Heart right ventricle (tissue), 16 donors: ENCODE data around the gene S100Z. TPM values are rescaled to one million over a fixed set of nuclear protein-coding genes. Genes with fewer than 3 reads are reported as not detected.
A peak's percentile ranks its signal among the peaks of the same experiment; 100 is the strongest.

Experiments
- ATAC-seq, 8 donors: fragments of 200-7000 bp; cut with Tn5 transposase; one replicate each; pipeline ENCODE4 v1.9.1; 2020; ENCODE audit warnings: mild to moderate bottlenecking in 8 of 8, moderate library complexity in 8 of 8, moderate number of reproducible peaks in 1 of 8
- DNase-seq, 2 donors: peaks; one replicate each; pipeline ENCODE4 v3.0.0-alpha.2; 2020
- H3K27ac ChIP-seq, 10 donors: fragments of 200-600 bp; sonication (generic) in 2 of 10; one replicate each; pipeline versions ENCODE4 v1.5.0 to v1.8.0; 2020 to 2022; ENCODE audit warnings: mild to moderate bottlenecking in 3 of 10
- H3K27me3 ChIP-seq, 7 donors: fragments of 200-600 bp; one replicate each; pipeline ENCODE4 v1.8.0; 2021 to 2022; ENCODE audit warnings: mild to moderate bottlenecking in 2 of 7
- H3K36me3 ChIP-seq, 9 donors: fragments of 200-600 bp; sonication (generic) in 1 of 9; one replicate each; pipeline versions ENCODE4 v1.5.0 to v1.8.0; 2020 to 2022; ENCODE audit warnings: mild to moderate bottlenecking in 2 of 9
- H3K4me1 ChIP-seq, 9 donors: fragments of 200-600 bp; sonication (generic) in 1 of 9; one replicate each; pipeline versions ENCODE4 v1.5.0 to v1.8.0; 2020 to 2022; ENCODE audit warnings: mild to moderate bottlenecking in 4 of 9
- H3K4me3 ChIP-seq, 10 donors: fragments of 200-600 bp; sonication (generic) in 2 of 10; one replicate each; pipeline versions ENCODE4 v1.5.0 to v1.8.0; 2020 to 2022; ENCODE audit warnings: mild to moderate bottlenecking in 7 of 10, moderate library complexity in 2 of 10
- H3K9me3 ChIP-seq, 11 donors: fragments of 200-600 bp in 10 of 11; sonication (generic) in 2 of 11; one replicate each; pipeline versions ENCODE4 v1.5.0 to v1.8.0; 2013 to 2022; ENCODE audit warnings: mild to moderate bottlenecking in 2 of 11, control low read depth in 1 of 11, moderate library complexity in 1 of 11
- CTCF ChIP-seq, 9 donors: fragments of 200-600 bp; sonication (generic) in 2 of 9; IDR thresholded peaks; one replicate each; pipeline versions ENCODE4 v1.5.0 to v1.8.0; 2021 to 2022; ENCODE audit warnings: antibody characterized with exemption in 9 of 9, mild to moderate bottlenecking in 5 of 9, moderate library complexity in 1 of 9
- WGBS, 2 donors: extraction: QIAGEN DNeasy Blood & Tissue Kit; methylation state at CpG; one replicate each; pipeline ENCODE4 v1.1.7; 2013; ENCODE audit warnings: inconsistent platforms in 1 of 2; 5-methylcytosine and 5-hydroxymethylcytosine counted together
- intact Hi-C, 10 donors: fragments of 100-400 bp; cut with DNase I; formaldehyde crosslinking; loops; one replicate each; pipeline versions ENCODE4 v1.11.1 to v1.14.2; 2022
- polyA plus RNA-seq, 2 donors: library from polyadenylated mRNA; stranded (reverse); fragments of 200-250 nt; gene quantifications; one replicate each; pipeline ENCODE4 v1.2.3, GENCODE V29; 2013
- total RNA-seq, 10 donors: library from RNA; stranded (reverse); fragmentation: NEBNext Ultra II Directional in 3 of 10; extraction: Animal tissue kit (Norgen Biotek cat#: 25700) in 3 of 10; gene quantifications; one replicate each; pipeline versions ENCODE4 v1.2.1 to v1.2.4, GENCODE V29; 2021 to 2023
- donor health status: Arrhythmogenic right ventricular cardiomyopathy.
- donor health status: ischemic (EF 13 %, LVEDD 7.1; RV severe dilation, severe dysfunction).
- donor health status: healthy with polysubstance abuse.
- donor health status: DM: no; HTN: yes; CAD: no.
- donor health status: DM: no; HTN: no; CAD: no.
- donor health status: ischemic (EF 25% LVEDD 6.9; RV normal size, moderate dysfunction).
- donor health status: ischemic (EF 25% LVEDD 5.7; RV mildly dilated, moderate dysfunction).
- donor health status: healthy.
- donor health status: DM: yes; HTN: yes; CAD: no.
- donor health status: Ischemic cardiomyopathy.
- donor health status: ischemic (EF 35%, LVEDD 5.7; RV mildly dilated, moderate dysfunction).
- donor health status: nonischemic (EF 11% LVEDD 7.7; RV severe dilation, severe dysfunction).
- donor health status: DM: yes; HTN: yes; CAD: no.
- donor health status: PGD.
- donor health status: ischemic (EF 29% LVEDD 5.4; RV normal size, mild dysfunction).
- donor health status: nonischemic (EF 23%, LVEDD 6.1; RV moderate dilation, normal function).

Gene S100Z
- total and polyA plus RNA-seq, 12 donors, result 0.03 to 0.22 TPM; not detected in 10

- no peaks in the 10 kb centered on the region for H3K27me3 ChIP-seq
- WGBS, 2 donors, result 66 to 69% methylated on average over 8 of the region's 8 CpGs
- intact Hi-C loops, result loop anchor here in 9 of 10 donors (1.0 to 10.0 kb wide), 10 partner anchors 84 to 627 kb away; partner anchors contain the start of genes WDR41 (in 4 of the 9), AGGF1 (in 1 of the 9), CRHBP (in 1 of the 9) and ZBED3 (in 1 of the 9)
- peak overlapping the region in 4 of 10 donors; percentile 23 to 60 (median 46) for H3K27ac ChIP-seq
- no peaks in the 10 kb centered on the region for H3K36me3 ChIP-seq
- H3K9me3 ChIP-seq, result no peaks in the 10 kb centered on the region
- peak; percentile 43 to 75 for DNase-seq
- peaks cover 0 to 9% (median 0%) of the 10 kb centered on the region in 9 donors for H3K4me1 ChIP-seq
- no peak overlapping the region for H3K4me3 ChIP-seq
- peak; percentile 55 to 92 (median 84) for TF ChIP-seq CTCF (IDR thresholded peaks at IDR 0.05)
- peak; percentile 74 to 93 (median 84) for ATAC-seq
Measured at GRCh38 chr5:76867827-76868693, 18.2 kb downstream of the S100Z start.

- H3K27me3 ChIP-seq, result no peaks in the 10 kb centered on the region
- intact Hi-C loops, result loop anchor here in 3 of 10 donors (5.0 to 10.0 kb wide), 3 partner anchors 142 to 625 kb away; partner anchors contain the start of gene WDR41 (in 1 of the 3)
Measured at GRCh38 chr5:76870046-76870445, 20.2 kb downstream of the S100Z start.

GRCh38 chr5:76874088-76874581 is 24.3 kb downstream of the S100Z start:
- Histone ChIP-seq H3K36me3 (no peaks in the 10 kb centered on the region), H3K4me1 (peaks cover 0 to 12% (median 6%) of the 10 kb centered on the region in 9 donors), H3K27ac (no peak overlapping the region), H3K9me3 (no peaks in the 10 kb centered on the region), H3K4me3 (no peak overlapping the region), H3K27me3 (no peaks in the 10 kb centered on the region)
- DNase-seq (no peak), ATAC-seq (no peak)
- TF ChIP-seq CTCF (IDR thresholded peaks at IDR 0.05), result no peak
- intact Hi-C loops, result loop anchor here in 3 of 10 donors (5.0 to 10.0 kb wide), 3 partner anchors 138 to 621 kb away; partner anchors contain the start of gene WDR41 (in 1 of the 3)
- WGBS, 2 donors, result 21 to 32% methylated on average over 3 of the region's 3 CpGs

More at GRCh38 chr5:76870046-76870445, 20.2 kb downstream of the S100Z start:
- Histone ChIP-seq H3K4me3 (no peak overlapping the region), H3K36me3 (no peaks in the 10 kb centered on the region), H3K27ac (no peak overlapping the region), H3K4me1 (peaks cover 0 to 20% (median 6%) of the 10 kb centered on the region in 9 donors), H3K9me3 (no peaks in the 10 kb centered on the region)
- no peak for TF ChIP-seq CTCF (IDR thresholded peaks at IDR 0.05)
- WGBS, 2 donors, result 84% methylated on average over 6 of the region's 6 CpGs
- DNase-seq (no peak), ATAC-seq (no peak)

GRCh38 chr5:76888733-76889300 is 39.0 kb downstream of the S100Z start:
- H3K27ac ChIP-seq, result no peak overlapping the region
- intact Hi-C loops, result no loop called here
- no peaks in the 10 kb centered on the region for H3K27me3 ChIP-seq
- 82 to 83% methylated on average over 10 of the region's 10 CpGs for WGBS, 2 donors
- ATAC-seq, result no peak
- H3K36me3 ChIP-seq, result no peaks in the 10 kb centered on the region
- H3K4me3 ChIP-seq, result no peak overlapping the region
- TF ChIP-seq CTCF (IDR thresholded peaks at IDR 0.05), result no peak
- DNase-seq, result no peak
- H3K9me3 ChIP-seq, result no peaks in the 10 kb centered on the region
- H3K4me1 ChIP-seq, result no peaks in the 10 kb centered on the region
